Measurements from ENCODE around the gene INSC.
"Not testable (repeated sequence)": the region's sequence is repeated elsewhere in the genome, so short reads cannot be mapped to it uniquely, and the experiment has no call there.

INSC gene

GRCh38 chr11:15114501-15115475, at the start of gene INSC:
Gene INSC, plus strand, starts transcription at chr11:15114923. Its CDS starts 34,252 bp downstream, at chr11:15149175.
- no peak within 1 kb of the TSS; the same call in 1 of the 2 replicates for H3K4me3 ChIP-seq (ENCODE audit: low read length)

GRCh38 chr11:15069751-15070150, 45.0 kb upstream of the INSC start:
- H3K4me3 ChIP-seq (ENCODE audit: low read length) = not testable (repeated sequence)

More at GRCh38 chr11:15114501-15115475, at the start of gene INSC:
- TF ChIP-seq ZNF274 (IDR thresholded peaks at IDR 0.05; ENCODE audit: low read depth, low read length) = no peak

- no peak overlapping the region for H3K4me3 ChIP-seq (ENCODE audit: low read length)
- TF ChIP-seq ZNF274 (IDR thresholded peaks at IDR 0.05; ENCODE audit: low read depth, low read length) = no peak
Measured at GRCh38 chr11:15071556-15072255, 43.0 kb upstream of the INSC start.

- H3K4me3 ChIP-seq (ENCODE audit: low read length) = no peak overlapping the region
- no peak for TF ChIP-seq ZNF274 (IDR thresholded peaks at IDR 0.05; ENCODE audit: low read depth, low read length)
Measured at GRCh38 chr11:15072551-15073143, 42.1 kb upstream of the INSC start.

GRCh38 chr11:15073361-15074205, 41.1 kb upstream of the INSC start, which contains the start of gene CALCB:
Gene CALCB, plus strand, starts transcription at chr11:15073593. Its CDS starts 1,126 bp downstream, at chr11:15074719.
- H3K4me3 ChIP-seq (ENCODE audit: low read length) = peak within 1 kb of the TSS; percentile 17; the same call in 1 of the 2 replicates
- TF ChIP-seq ZNF274 (IDR thresholded peaks at IDR 0.05; ENCODE audit: low read depth, low read length) = no peak

- H3K4me3 ChIP-seq (ENCODE audit: low read length) = peak overlapping the region; percentile 17; the same call in 1 of the 2 replicates
- no peak for TF ChIP-seq ZNF274 (IDR thresholded peaks at IDR 0.05; ENCODE audit: low read depth, low read length)
Measured at GRCh38 chr11:15074206-15075161, 40.2 kb upstream of the INSC start.

- H3K4me3 ChIP-seq (ENCODE audit: low read length) = no peak overlapping the region
- no peak for TF ChIP-seq ZNF274 (IDR thresholded peaks at IDR 0.05; ENCODE audit: low read depth, low read length)
Measured at GRCh38 chr11:15075162-15075526, 39.6 kb upstream of the INSC start.

GRCh38 chr11:15091175-15091574, 23.5 kb upstream of the INSC start:
- TF ChIP-seq ZNF274 (IDR thresholded peaks at IDR 0.05; ENCODE audit: low read depth, low read length) = no peak
- H3K4me3 ChIP-seq (ENCODE audit: low read length) = no peak overlapping the region

GRCh38 chr11:15091625-15092024, 23.1 kb upstream of the INSC start:
- H3K4me3 ChIP-seq (ENCODE audit: low read length) = no peak overlapping the region
- TF ChIP-seq ZNF274 (IDR thresholded peaks at IDR 0.05; ENCODE audit: low read depth, low read length) = no peak

GRCh38 chr11:15093432-15093831, 21.3 kb upstream of the INSC start:
- TF ChIP-seq ZNF274 (IDR thresholded peaks at IDR 0.05; ENCODE audit: low read depth, low read length) = no peak
- H3K4me3 ChIP-seq (ENCODE audit: low read length) = no peak overlapping the region

GRCh38 chr11:15095736-15096228, 18.9 kb upstream of the INSC start:
- no peak for TF ChIP-seq ZNF274 (IDR thresholded peaks at IDR 0.05; ENCODE audit: low read depth, low read length)
- no peak overlapping the region for H3K4me3 ChIP-seq (ENCODE audit: low read length)

GRCh38 chr11:15097411-15097810, 17.3 kb upstream of the INSC start:
- no peak for TF ChIP-seq ZNF274 (IDR thresholded peaks at IDR 0.05; ENCODE audit: low read depth, low read length)
- H3K4me3 ChIP-seq (ENCODE audit: low read length) = no peak overlapping the region

All from GM08714 (cell line).